ENCODE results near the gene DDX3X. TPM values are rescaled to one million over a fixed set of nuclear protein-coding genes. Genes with fewer than 3 reads are reported as not detected.
A peak's percentile ranks its signal among the peaks of the same experiment; 100 is the strongest.

DDX3X gene
- total RNA-seq, 1 donor from 2014 or later = 255 TPM

GRCh38 chrX:41327341-41327740 lies 6.6 kb upstream of the DDX3X start:
- no peak for DNase-seq (ENCODE audit: low read depth in 2 of 2)

- no peak for DNase-seq (ENCODE audit: low read depth in 2 of 2)
Observed at GRCh38 chrX:41329101-41329500, 4.9 kb upstream of the DDX3X start.

GRCh38 chrX:41332005-41332404 lies 2.0 kb upstream of the DDX3X start:
- DNase-seq (ENCODE audit: low read depth in 2 of 2) = no peak

- DNase-seq (ENCODE audit: low read depth in 2 of 2) = peak in 1 of 2 donors; percentile 55
Observed at GRCh38 chrX:41332408-41333002, 1.5 kb upstream of the DDX3X start.

GRCh38 chrX:41333003-41333743 lies 789 bp upstream of the DDX3X start:
- peak; percentile 86 to 89 for DNase-seq (ENCODE audit: low read depth in 2 of 2)

GRCh38 chrX:41334363-41335197 lies 618 bp downstream of the DDX3X start:
- DNase-seq (ENCODE audit: low read depth in 2 of 2) = peak; percentile 61 to 65

GRCh38 chrX:41335198-41335957 lies 1.4 kb downstream of the DDX3X start:
- DNase-seq (ENCODE audit: low read depth in 2 of 2) = peak in 1 of 2 donors; percentile 14

GRCh38 chrX:41335958-41336331 lies 2.0 kb downstream of the DDX3X start:
- DNase-seq (ENCODE audit: low read depth in 2 of 2) = no peak

GRCh38 chrX:41336447-41336846 lies 2.5 kb downstream of the DDX3X start:
- no peak for DNase-seq (ENCODE audit: low read depth in 2 of 2)

- no peak for DNase-seq (ENCODE audit: low read depth in 2 of 2)
Observed at GRCh38 chrX:41337140-41337539, 3.2 kb downstream of the DDX3X start.

- no peak for DNase-seq (ENCODE audit: low read depth in 2 of 2)
Observed at GRCh38 chrX:41338436-41338835, 4.5 kb downstream of the DDX3X start.

GRCh38 chrX:41339148-41339547 lies 5.2 kb downstream of the DDX3X start:
- no peak for DNase-seq (ENCODE audit: low read depth in 2 of 2)

- no peak for DNase-seq (ENCODE audit: low read depth in 2 of 2)
Observed at GRCh38 chrX:41344053-41344452, 10.1 kb downstream of the DDX3X start.

- no peak for DNase-seq (ENCODE audit: low read depth in 2 of 2)
Observed at GRCh38 chrX:41347186-41347585, 13.2 kb downstream of the DDX3X start.

GRCh38 chrX:41348551-41348950 lies 14.6 kb downstream of the DDX3X start:
- no peak for DNase-seq (ENCODE audit: low read depth in 2 of 2)

GRCh38 chrX:41350150-41350975 lies 16.4 kb downstream of the DDX3X start:
- no peak for DNase-seq (ENCODE audit: low read depth in 2 of 2)

- no peak for DNase-seq (ENCODE audit: low read depth in 2 of 2)
Observed at GRCh38 chrX:41350976-41351569, 17.1 kb downstream of the DDX3X start.

GRCh38 chrX:41351923-41352322 lies 18.0 kb downstream of the DDX3X start:
- DNase-seq (ENCODE audit: low read depth in 2 of 2) = no peak

GRCh38 chrX:41352329-41352838 lies 18.4 kb downstream of the DDX3X start:
- no peak for DNase-seq (ENCODE audit: low read depth in 2 of 2)

- no peak for DNase-seq (ENCODE audit: low read depth in 2 of 2)
Observed at GRCh38 chrX:41353985-41354384, 20.0 kb downstream of the DDX3X start.
